NOMO-1 treated with dmso at 0.1 percent for 144 hours (cell line): Measurements from ENCODE around the gene SPACA4.
"Not testable (repeated sequence)": the region's sequence is repeated elsewhere in the genome, so short reads cannot be mapped to it uniquely, and the experiment has no call there.

Experiments
- DNase-seq: peaks from one replicate; lab custom pipeline; 2025; ENCODE audit not compliant: unreplicated experiment; lab: John Stamatoyannopoulos, UW

SPACA4 gene, protein sequence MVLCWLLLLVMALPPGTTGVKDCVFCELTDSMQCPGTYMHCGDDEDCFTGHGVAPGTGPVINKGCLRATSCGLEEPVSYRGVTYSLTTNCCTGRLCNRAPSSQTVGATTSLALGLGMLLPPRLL

DNA sequence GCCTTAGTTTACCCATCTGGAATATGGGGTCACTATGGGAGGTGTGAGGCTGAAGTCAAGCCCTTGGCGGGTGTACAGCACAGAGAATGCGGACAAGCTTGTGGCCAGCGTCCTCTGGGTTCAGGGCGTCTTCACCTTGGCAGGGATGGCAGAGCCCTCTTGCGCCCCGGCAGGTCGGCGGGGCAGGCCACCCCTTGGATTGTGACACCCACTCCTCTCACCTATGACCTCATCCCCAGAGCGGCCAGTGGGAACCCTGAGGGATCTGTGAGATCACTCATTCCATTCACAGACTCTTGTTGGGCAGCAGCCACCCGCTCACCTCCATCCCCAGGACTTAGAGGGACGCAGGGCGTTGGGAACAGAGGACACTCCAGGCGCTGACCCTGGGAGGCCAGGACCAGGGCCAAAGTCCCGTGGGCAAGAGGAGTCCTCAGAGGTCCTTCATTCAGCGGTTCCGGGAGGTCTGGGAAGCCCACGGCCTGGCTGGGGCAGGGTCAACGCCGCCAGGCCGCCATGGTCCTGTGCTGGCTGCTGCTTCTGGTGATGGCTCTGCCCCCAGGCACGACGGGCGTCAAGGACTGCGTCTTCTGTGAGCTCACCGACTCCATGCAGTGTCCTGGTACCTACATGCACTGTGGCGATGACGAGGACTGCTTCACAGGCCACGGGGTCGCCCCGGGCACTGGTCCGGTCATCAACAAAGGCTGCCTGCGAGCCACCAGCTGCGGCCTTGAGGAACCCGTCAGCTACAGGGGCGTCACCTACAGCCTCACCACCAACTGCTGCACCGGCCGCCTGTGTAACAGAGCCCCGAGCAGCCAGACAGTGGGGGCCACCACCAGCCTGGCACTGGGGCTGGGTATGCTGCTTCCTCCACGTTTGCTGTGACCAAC lies at the start of gene SPACA4:
TSS of gene SPACA4 (plus strand) at position 280 of the 896 bp plus-strand sequence. CDS start at position 517, 237 bp downstream.
- DNase-seq: no peak

- DNase-seq: no peak
These were observed 49.7 kb upstream of the SPACA4 start for GRCh38 chr19:48556825-48557224.

- DNase-seq: no peak
These were observed 48.4 kb upstream of the SPACA4 start for GRCh38 chr19:48558018-48558684.

- no peak for DNase-seq
These were observed 46.4 kb upstream of the SPACA4 start for GRCh38 chr19:48560095-48560530.

GRCh38 chr19:48561412-48561811 lies 45.1 kb upstream of the SPACA4 start:
- no peak for DNase-seq

GRCh38 chr19:48565090-48565489 lies 41.5 kb upstream of the SPACA4 start:
- DNase-seq: no peak

DNA sequence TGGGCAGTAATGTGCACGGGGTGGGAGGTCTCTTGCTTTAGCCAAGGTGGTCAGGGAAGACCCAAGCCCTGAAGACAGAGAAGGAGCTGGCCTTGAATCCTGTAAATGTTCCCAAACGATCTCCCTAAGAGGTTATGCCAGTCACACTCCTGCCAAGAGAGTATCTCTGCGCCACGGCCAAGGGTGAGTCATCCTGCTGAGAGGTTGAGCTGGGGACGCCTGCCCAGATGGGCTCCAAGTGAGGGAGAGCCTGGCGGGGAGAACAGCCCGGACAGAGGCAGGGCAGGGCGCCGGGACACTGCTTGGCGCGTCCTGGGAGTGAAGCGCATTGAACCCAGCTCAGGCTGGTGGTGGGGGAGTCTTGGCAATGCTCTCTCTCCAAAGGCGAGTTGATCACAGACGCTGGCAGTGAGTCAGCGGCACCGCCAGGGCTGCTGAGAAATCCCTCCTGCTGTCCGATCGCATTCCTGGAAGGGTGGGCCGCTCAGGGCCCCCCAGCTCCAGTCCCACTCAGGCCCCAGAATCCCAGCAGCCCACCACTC lies 38.1 kb upstream of the SPACA4 start:
- no peak for DNase-seq

- DNase-seq: no peak
These were observed 36.7 kb upstream of the SPACA4 start for GRCh38 chr19:48569814-48570213.

GRCh38 chr19:48571378-48572162 lies 35.0 kb upstream of the SPACA4 start:
- no peak for DNase-seq

DNA sequence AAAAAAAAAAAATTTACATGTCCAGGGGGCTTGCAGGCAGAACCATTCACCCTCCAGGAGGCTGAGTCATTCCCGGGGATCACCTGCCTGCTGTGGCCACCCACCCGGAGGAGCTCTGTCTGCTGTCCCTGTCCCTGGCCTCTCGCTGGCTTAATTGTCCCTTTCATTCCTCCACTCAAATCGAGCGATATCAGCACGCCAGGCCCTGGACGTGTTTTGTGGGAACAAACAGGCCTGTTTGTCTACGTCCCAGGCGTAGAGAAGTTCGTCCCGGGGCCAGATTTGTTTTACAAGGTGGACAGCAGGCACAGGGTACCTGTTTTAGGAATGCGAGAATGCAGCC lies 33.4 kb upstream of the SPACA4 start:
- DNase-seq: no peak

DNA sequence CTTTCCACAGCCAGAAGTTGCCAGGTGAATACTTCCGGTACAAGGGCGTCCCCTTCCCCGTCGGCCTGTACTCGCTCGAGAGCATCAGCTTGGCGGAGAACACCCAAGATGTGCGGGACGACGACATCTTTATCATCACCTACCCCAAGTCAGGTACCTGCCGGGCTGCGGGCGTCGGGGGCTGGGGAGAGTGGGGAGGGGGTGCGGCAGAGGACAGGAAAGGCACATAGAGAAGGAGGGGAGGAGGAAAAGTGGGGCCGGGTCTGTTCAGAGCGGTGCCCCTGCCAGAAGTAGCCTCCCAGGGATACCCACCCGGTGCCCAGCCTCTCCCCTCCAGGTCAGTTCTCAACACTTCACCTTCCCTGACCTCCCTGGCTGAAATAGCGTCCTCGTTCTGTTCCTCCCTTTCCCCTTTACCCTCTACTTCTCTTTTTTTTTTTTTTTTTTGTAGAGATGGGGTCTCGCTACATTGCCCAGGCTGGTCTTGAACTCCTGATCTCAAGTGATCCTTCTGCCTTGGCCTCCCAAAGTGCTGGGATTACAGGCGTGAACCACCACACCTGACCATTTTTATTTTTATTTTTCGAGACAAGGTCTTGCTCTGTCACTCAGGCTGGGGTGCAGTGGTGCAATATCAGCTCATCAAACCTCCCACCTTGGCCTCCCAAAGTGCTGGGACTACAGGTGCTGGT lies 30.5 kb upstream of the SPACA4 start:
- no peak for DNase-seq

DNA sequence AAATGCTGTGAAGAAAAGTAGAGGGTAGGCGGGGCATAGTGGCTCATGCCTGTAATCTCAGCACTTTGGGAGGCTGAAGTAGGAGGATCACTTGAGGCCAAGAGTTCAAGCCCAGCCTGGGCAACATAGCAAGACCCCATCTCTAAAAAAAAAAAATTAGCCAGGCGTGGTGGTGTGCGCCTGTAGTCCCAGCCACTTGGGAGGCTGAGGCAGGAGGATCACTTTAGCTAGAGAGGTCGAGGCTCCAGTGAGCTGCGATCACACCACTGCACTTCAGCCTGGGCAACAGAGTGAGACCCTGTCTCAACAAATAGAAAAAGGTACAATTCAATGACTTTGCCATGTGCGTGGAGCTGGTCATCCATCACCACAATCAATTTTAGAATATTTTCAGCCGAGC lies 28.6 kb upstream of the SPACA4 start:
- not testable (repeated sequence) for DNase-seq

GRCh38 chr19:48578891-48579290 lies 27.7 kb upstream of the SPACA4 start:
- no peak for DNase-seq

GRCh38 chr19:48582168-48582567 lies 24.4 kb upstream of the SPACA4 start:
- no peak for DNase-seq

DNA sequence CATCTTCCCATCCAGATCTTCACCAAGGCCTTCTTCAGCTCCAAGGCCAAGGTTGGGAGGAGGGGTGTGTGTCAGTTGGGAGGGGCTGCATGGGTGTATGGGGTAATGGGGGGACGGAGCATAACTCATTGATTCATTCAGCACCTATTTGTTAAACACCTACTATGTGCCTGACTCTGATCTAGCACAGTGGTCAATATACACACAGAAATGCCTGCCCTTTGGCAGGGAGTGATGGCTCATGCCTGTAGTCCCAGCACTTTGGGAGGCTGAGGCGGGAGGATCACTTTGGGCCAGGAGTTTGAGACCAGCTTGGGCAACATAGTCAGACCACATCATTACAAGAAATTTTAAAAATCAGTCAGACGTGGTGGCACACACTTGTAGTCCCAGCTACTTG lies 19.2 kb upstream of the SPACA4 start:
- DNase-seq: no peak

GRCh38 chr19:48588670-48589401 lies 17.7 kb upstream of the SPACA4 start:
- DNase-seq: peak; percentile 73

- no peak for DNase-seq
These were observed 15.5 kb upstream of the SPACA4 start for GRCh38 chr19:48591021-48591420.

- no peak for DNase-seq
These were observed 11.4 kb upstream of the SPACA4 start for GRCh38 chr19:48595171-48595570.

GRCh38 chr19:48595833-48596232 lies 10.7 kb upstream of the SPACA4 start:
- DNase-seq: no peak

DNA sequence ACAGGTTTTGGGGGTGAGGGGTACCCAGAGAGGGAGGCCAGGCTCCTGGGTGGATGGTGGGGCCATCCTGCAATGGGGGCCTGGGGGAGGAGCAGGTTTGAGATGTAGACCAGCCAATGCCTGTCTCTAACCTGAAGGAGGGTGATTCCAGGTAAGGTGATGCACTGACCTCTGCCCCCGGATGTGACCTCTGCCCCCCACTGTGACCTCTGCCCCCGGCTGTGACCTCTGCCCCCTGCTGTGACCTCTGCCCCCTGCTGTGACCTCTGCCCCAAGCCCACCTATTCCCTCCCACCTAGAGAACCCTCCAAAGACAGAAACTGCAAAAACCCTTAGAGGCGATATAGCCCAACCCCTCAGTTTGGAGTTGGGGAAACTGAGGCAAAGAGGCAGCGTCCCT lies 10.3 kb upstream of the SPACA4 start:
- no peak for DNase-seq
